Measurements from ENCODE around the gene PTPRA. TPM values are rescaled to one million over a fixed set of nuclear protein-coding genes. Genes with fewer than 3 reads are reported as not detected.

PTPRA gene
- total RNA-seq, 1 experiment from 2014 or later: 57.0 TPM

DNA sequence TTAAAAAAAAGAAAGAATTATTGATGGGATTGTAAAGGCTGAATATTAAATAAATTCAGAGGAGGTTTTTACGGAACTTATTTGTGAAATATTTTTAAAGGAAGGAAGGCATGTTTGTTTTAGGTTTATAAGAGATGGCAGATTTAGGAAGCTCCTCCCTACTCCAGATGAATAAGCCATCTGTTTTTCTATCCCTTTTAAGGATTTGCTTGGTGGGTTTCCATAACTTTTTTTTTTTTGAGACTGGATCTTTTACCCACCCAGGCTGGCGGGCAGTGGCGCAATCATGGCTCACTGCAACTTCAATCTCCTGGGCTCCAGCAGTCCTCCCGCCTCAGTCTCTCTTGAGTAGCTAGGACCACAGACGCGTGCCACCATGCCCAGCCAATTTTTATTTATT lies 30.4 kb downstream of the PTPRA start:
- Histone ChIP-seq H3K27me3 (replicated peaks; ENCODE audit: control insufficient read depth, insufficient read depth, low read length) (no peaks in the 10 kb centered on the region), H3K4me3 (ENCODE audit: low read depth, low read length) (no peak overlapping the region), H3K9me3 (no peaks in the 10 kb centered on the region; the same call in 1 of the 2 replicates), H3K4me1 (no peaks in the 10 kb centered on the region), H3K36me3 (ENCODE audit: control insufficient read depth, insufficient read depth, low read length) (peaks cover 1% of the 10 kb centered on the region; the same call in 1 of the 2 replicates)
- no peak for DNase-seq
- TF ChIP-seq, protein P1, sequence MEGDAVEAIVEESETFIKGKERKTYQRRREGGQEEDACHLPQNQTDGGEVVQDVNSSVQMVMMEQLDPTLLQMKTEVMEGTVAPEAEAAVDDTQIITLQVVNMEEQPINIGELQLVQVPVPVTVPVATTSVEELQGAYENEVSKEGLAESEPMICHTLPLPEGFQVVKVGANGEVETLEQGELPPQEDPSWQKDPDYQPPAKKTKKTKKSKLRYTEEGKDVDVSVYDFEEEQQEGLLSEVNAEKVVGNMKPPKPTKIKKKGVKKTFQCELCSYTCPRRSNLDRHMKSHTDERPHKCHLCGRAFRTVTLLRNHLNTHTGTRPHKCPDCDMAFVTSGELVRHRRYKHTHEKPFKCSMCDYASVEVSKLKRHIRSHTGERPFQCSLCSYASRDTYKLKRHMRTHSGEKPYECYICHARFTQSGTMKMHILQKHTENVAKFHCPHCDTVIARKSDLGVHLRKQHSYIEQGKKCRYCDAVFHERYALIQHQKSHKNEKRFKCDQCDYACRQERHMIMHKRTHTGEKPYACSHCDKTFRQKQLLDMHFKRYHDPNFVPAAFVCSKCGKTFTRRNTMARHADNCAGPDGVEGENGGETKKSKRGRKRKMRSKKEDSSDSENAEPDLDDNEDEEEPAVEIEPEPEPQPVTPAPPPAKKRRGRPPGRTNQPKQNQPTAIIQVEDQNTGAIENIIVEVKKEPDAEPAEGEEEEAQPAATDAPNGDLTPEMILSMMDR (IDR thresholded peaks at IDR 0.05; ENCODE audit: insufficient read depth in 1 of 2, low read depth in 1 of 2, low read length in 1 of 2, severe bottlenecking in 1 of 2, unreplicated experiment in 1 of 2): no peak
- H3K9me3 Mint-ChIP-seq (ENCODE audit: unreplicated experiment): peaks cover 18% of the 10 kb centered on the region
- intact Hi-C loops (cut with micrococcal nuclease; ENCODE audit: unreplicated experiment): no loop called here
- H3K4me1 Mint-ChIP-seq (ENCODE audit: low read depth, unreplicated experiment): no peaks in the 10 kb centered on the region
- peaks cover 5% of the 10 kb centered on the region for H3K36me3 Mint-ChIP-seq (ENCODE audit: insufficient read depth, unreplicated experiment)
- BruUV-seq (replicated peaks): no TSS peak
- no peak overlapping the region for H3K4me3 Mint-ChIP-seq (ENCODE audit: unreplicated experiment)
- H3K27ac Mint-ChIP-seq (ENCODE audit: unreplicated experiment): no peak overlapping the region
- CTCF ChIA-PET: no interaction called here
- POLR2A ChIA-PET: no interaction called here
- H3K27me3 Mint-ChIP-seq (ENCODE audit: insufficient read depth, unreplicated experiment): no peaks in the 10 kb centered on the region

DNA sequence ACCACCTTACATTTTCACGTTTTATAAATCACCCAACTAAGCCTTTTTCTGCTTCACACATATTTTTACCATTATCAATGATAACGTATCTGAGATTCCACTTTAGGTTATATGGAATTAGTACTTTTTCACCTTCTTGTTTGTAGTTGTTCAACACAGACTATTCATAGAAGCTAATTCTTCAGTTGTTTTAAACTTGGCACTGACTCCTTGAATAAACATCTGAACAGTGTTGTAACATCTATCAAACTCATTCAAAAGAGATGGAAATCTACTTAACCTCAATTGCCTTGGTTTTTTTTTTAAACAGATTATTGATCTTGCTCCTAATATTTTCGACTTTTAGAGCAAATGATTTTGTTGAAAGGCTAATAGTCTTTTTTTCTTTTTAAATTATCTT lies 34.2 kb downstream of the PTPRA start:
- BruUV-seq (replicated peaks): no TSS peak
- DNase-seq: no peak
- H3K9me3 Mint-ChIP-seq (ENCODE audit: unreplicated experiment): peaks cover 18% of the 10 kb centered on the region
- peaks cover 5% of the 10 kb centered on the region for H3K36me3 Mint-ChIP-seq (ENCODE audit: insufficient read depth, unreplicated experiment)
- H3K4me3 ChIP-seq (ENCODE audit: low read depth, low read length): no peak overlapping the region
- no peaks in the 10 kb centered on the region for H3K4me1 ChIP-seq
- no peak overlapping the region for H3K27ac Mint-ChIP-seq (ENCODE audit: unreplicated experiment)
- TF ChIP-seq, protein P1 (IDR thresholded peaks at IDR 0.05; ENCODE audit: insufficient read depth in 1 of 2, low read depth in 1 of 2, low read length in 1 of 2, severe bottlenecking in 1 of 2, unreplicated experiment in 1 of 2): no peak
- H3K27me3 Mint-ChIP-seq (ENCODE audit: insufficient read depth, unreplicated experiment): no peaks in the 10 kb centered on the region
- intact Hi-C loops (cut with micrococcal nuclease; ENCODE audit: unreplicated experiment): no loop called here
- peaks cover 1% of the 10 kb centered on the region; the same call in 1 of the 2 replicates for H3K36me3 ChIP-seq (ENCODE audit: control insufficient read depth, insufficient read depth, low read length)
- ChIA-PET CTCF (no interaction called here), POLR2A (no interaction called here)
- H3K27me3 ChIP-seq (replicated peaks; ENCODE audit: control insufficient read depth, insufficient read depth, low read length): no peaks in the 10 kb centered on the region
- H3K9me3 ChIP-seq: no peaks in the 10 kb centered on the region; the same call in 1 of the 2 replicates
- no peak overlapping the region for H3K4me3 Mint-ChIP-seq (ENCODE audit: unreplicated experiment)
- no peaks in the 10 kb centered on the region for H3K4me1 Mint-ChIP-seq (ENCODE audit: low read depth, unreplicated experiment)

DNA sequence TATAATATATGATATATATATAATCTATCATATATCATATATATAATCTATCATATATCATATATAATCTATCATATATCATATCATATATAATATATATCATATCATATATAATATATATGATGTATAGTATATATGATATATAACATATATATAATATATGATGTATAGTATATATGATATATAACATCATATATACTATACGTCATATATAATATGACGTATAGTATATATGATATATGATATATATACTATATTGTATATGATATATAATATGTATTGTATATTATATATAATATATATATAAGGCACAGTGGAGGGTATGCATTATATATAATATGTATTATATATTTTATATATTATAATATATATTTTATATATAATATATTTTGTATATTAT lies 36.7 kb downstream of the PTPRA start:
- Mint-ChIP-seq H3K4me3 (ENCODE audit: unreplicated experiment) (no peak overlapping the region), H3K36me3 (ENCODE audit: insufficient read depth, unreplicated experiment) (peaks cover 5% of the 10 kb centered on the region), H3K27ac (ENCODE audit: unreplicated experiment) (no peak overlapping the region), H3K9me3 (ENCODE audit: unreplicated experiment) (peaks cover 8% of the 10 kb centered on the region), H3K27me3 (ENCODE audit: insufficient read depth, unreplicated experiment) (no peaks in the 10 kb centered on the region), H3K4me1 (ENCODE audit: low read depth, unreplicated experiment) (no peaks in the 10 kb centered on the region)
- TF ChIP-seq, protein P1 (IDR thresholded peaks at IDR 0.05; ENCODE audit: insufficient read depth in 1 of 2, low read depth in 1 of 2, low read length in 1 of 2, severe bottlenecking in 1 of 2, unreplicated experiment in 1 of 2): no peak
- H3K4me1 ChIP-seq: peaks cover 8% of the 10 kb centered on the region; the same call in 1 of the 2 replicates
- H3K4me3 ChIP-seq (ENCODE audit: low read depth, low read length): no peak overlapping the region
- H3K27me3 ChIP-seq (replicated peaks; ENCODE audit: control insufficient read depth, insufficient read depth, low read length): no peaks in the 10 kb centered on the region
- no TSS peak for BruUV-seq (replicated peaks)
- ChIA-PET CTCF (no interaction called here), POLR2A (no interaction called here)
- intact Hi-C loops (cut with micrococcal nuclease; ENCODE audit: unreplicated experiment): loop anchor here (5.0 kb wide), 1 partner anchor 72 kb away; no protein-coding TSS in a partner anchor
- DNase-seq: no peak
- H3K9me3 ChIP-seq: no peaks in the 10 kb centered on the region; the same call in 1 of the 2 replicates
- H3K36me3 ChIP-seq (ENCODE audit: control insufficient read depth, insufficient read depth, low read length): no peaks in the 10 kb centered on the region
